ENCODE data around the gene MEST. TPM values are rescaled to one million over a fixed set of nuclear protein-coding genes. Genes with fewer than 3 reads are reported as not detected.

MEST gene
- total and polyA plus RNA-seq, 5 donors from 2014 or later, result 1.8 to 3.8 (median 2.2) TPM

- DNase-seq, result no peak
- H3K27ac ChIP-seq (ENCODE audit: insufficient read depth, low read length, poor library complexity, severe bottlenecking), result no peak overlapping the region
- peak overlapping the region; percentile 49 for H3K4me3 ChIP-seq (ENCODE audit: low read depth, low read length)
- Mint-ChIP-seq H3K4me3 (peak overlapping the region in 3 of 4 donors; percentile 56 to 87 (median 75)), H3K36me3 (no peaks in the 10 kb centered on the region), H3K27me3 (peaks cover 68% of the 10 kb centered on the region), H3K4me1 (peaks cover 6 to 20% (median 14%) of the 10 kb centered on the region in 4 donors), H3K27ac (no peak overlapping the region), H3K9me3 (peaks cover 0 to 6% (median 0%) of the 10 kb centered on the region in 7 donors)
- H3K4me1 ChIP-seq (ENCODE audit: control insufficient read depth, insufficient read depth, low read length, poor library complexity, severe bottlenecking), result peaks cover 9% of the 10 kb centered on the region
- H3K9me3 ChIP-seq (ENCODE audit: control insufficient read depth in 2 of 2, low read length in 2 of 2), result no peaks in the 10 kb centered on the region
- H3K36me3 ChIP-seq (ENCODE audit: control insufficient read depth, insufficient read depth, low read length), result no peaks in the 10 kb centered on the region
- H3K27me3 ChIP-seq (ENCODE audit: control insufficient read depth, insufficient read depth, low read length), result peaks cover 39% of the 10 kb centered on the region
- ATAC-seq (ENCODE audit: low read depth in 2 of 2), result no peak
Measured at GRCh38 chr7:130485734-130486113, 6.2 kb upstream of the MEST start.

DNA sequence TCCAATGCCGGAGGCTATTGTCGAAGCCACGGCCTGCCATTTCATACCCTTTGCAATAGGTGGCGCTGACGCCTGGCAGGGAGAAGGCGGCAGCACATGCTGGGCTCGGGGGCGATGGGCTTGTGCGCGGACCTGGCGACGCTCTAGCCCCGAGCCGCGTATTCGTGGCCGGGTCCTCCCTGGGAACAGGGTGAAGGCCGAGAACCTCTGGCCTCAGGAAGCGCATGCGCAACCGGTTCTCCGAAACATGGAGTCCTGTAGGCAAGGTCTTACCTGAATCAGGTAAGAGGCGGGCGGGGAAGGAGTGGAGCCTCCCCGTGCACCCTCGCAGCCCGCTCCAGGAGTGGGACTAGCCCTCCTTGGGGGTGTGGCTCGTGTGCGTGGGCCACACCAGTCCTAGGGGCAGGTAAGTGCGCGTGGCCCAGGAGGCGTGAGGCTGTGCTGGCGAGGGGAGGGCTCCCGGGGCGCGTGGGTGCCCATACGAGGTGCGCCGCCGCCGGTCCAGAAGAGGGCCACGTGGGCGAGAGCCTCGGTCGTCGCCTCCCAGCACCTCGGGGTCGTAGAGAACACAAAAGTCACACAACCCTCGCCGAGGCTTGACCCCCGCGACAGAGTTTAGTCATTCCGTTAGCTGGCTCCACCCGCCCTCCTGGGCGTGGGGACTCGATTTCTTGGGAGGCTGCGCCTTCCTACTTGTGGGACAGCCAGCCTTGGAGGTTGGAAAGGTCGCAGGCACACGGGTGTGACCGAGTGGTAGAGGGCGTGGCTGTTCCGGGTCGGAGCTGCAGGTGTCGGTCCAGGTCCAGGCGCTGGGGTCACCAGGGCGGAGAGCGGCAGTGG is 5.6 kb upstream of the MEST start:
- H3K36me3 ChIP-seq (ENCODE audit: control insufficient read depth, insufficient read depth, low read length), result no peaks in the 10 kb centered on the region
- H3K4me3 Mint-ChIP-seq, result peak overlapping the region; percentile 75 to 87 (median 85)
- H3K4me1 ChIP-seq (ENCODE audit: control insufficient read depth, insufficient read depth, low read length, poor library complexity, severe bottlenecking), result peaks cover 15% of the 10 kb centered on the region
- H3K27ac Mint-ChIP-seq, result peak overlapping the region in 1 of 3 donors; percentile 8
- peaks cover 0 to 6% (median 2%) of the 10 kb centered on the region in 7 donors for H3K9me3 Mint-ChIP-seq
- peaks cover 39% of the 10 kb centered on the region for H3K27me3 ChIP-seq (ENCODE audit: control insufficient read depth, insufficient read depth, low read length)
- ATAC-seq (ENCODE audit: low read depth in 2 of 2), result peak; percentile 60 to 62
- peaks cover 72% of the 10 kb centered on the region for H3K27me3 Mint-ChIP-seq
- H3K27ac ChIP-seq (ENCODE audit: insufficient read depth, low read length, poor library complexity, severe bottlenecking), result no peak overlapping the region
- peaks cover 6 to 23% (median 14%) of the 10 kb centered on the region in 4 donors for H3K4me1 Mint-ChIP-seq
- no peaks in the 10 kb centered on the region for H3K36me3 Mint-ChIP-seq
- peak; percentile 12 to 62 (median 54) for DNase-seq
- H3K4me3 ChIP-seq (ENCODE audit: low read depth, low read length), result peak overlapping the region; percentile 49
- H3K9me3 ChIP-seq (ENCODE audit: control insufficient read depth in 2 of 2, low read length in 2 of 2), result no peaks in the 10 kb centered on the region

DNA sequence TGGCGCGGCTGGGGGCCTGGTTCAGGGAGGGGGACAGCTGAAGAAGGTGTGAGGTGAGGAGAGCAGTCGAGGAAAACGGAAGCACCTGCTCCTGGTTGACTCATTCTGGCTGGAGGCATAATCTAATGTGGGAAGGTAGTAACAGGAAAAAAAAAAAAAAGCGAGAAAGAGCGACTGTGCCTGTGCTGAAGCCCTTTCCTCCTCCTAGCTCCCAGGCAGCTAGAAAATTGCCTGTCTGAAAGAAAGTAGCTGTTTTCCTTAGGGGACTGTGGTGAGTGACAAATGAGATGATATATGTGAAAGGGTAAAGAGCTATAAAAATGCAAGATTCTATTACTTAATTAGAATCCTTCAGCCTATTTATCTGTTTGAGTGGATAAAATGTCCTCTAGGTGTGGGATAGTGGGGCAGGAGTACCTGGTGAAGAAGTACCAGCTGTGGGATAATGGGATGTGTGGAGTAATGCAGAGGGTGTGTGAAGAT is 4.9 kb upstream of the MEST start:
- Histone ChIP-seq H3K27ac (ENCODE audit: insufficient read depth, low read length, poor library complexity, severe bottlenecking) (no peak overlapping the region), H3K36me3 (ENCODE audit: control insufficient read depth, insufficient read depth, low read length) (no peaks in the 10 kb centered on the region), H3K27me3 (ENCODE audit: control insufficient read depth, insufficient read depth, low read length) (peaks cover 35% of the 10 kb centered on the region), H3K4me3 (ENCODE audit: low read depth, low read length) (peak overlapping the region; percentile 31), H3K9me3 (ENCODE audit: control insufficient read depth in 2 of 2, low read length in 2 of 2) (no peaks in the 10 kb centered on the region), H3K4me1 (ENCODE audit: control insufficient read depth, insufficient read depth, low read length, poor library complexity, severe bottlenecking) (peaks cover 19% of the 10 kb centered on the region)
- no peak for DNase-seq
- Mint-ChIP-seq H3K4me1 (peaks cover 6 to 28% (median 14%) of the 10 kb centered on the region in 4 donors), H3K4me3 (peak overlapping the region; percentile 48 to 87 (median 82)), H3K27ac (no peak overlapping the region), H3K27me3 (peaks cover 70% of the 10 kb centered on the region), H3K9me3 (peaks cover 0 to 6% (median 2%) of the 10 kb centered on the region in 7 donors), H3K36me3 (no peaks in the 10 kb centered on the region)
- no peak for ATAC-seq (ENCODE audit: low read depth in 2 of 2)

DNA sequence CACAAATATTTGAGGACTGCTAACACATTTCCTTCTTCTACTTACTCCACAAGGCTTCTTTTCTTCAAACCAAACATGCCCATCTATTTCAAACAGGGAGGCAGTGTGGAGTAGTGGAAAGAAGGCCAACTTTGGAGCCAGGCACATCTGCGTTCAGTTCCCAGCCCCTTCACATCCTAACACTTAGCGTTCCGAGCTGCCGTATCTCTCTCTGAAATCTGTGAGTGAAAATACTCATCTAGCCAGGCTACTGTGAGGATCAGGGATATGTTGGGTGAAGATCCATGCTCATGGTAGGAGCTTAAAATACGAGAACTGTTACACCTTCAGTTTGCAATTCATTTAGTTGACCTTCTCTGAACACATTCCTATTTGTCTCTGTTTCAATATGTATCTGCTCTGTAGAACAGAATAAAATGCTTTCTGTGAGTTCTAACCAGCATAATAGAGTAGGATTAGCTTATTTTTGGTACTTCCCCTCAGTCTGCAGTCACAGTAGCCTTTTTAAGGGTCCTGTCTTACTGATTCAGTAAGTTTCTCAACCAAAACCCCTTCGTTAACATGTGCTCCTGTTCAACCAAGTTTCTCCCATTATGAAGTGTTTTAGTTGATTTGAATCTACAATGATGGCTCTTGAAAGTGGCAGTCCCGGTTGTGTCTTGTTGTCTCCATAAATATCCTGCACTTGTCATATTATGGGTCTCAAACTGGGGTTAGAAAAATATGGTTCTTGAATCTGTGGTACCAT is 3.3 kb upstream of the MEST start:
- H3K27me3 Mint-ChIP-seq, result peaks cover 80% of the 10 kb centered on the region

GRCh38 chr7:130489140-130489983 is 2.5 kb upstream of the MEST start:
- peaks cover 18% of the 10 kb centered on the region for H3K27me3 ChIP-seq (ENCODE audit: control insufficient read depth, insufficient read depth, low read length)
- Mint-ChIP-seq H3K4me1 (peaks cover 6 to 34% (median 14%) of the 10 kb centered on the region in 4 donors), H3K9me3 (peaks cover 0 to 6% (median 2%) of the 10 kb centered on the region in 7 donors), H3K36me3 (no peaks in the 10 kb centered on the region), H3K27me3 (peaks cover 76% of the 10 kb centered on the region), H3K27ac (no peak overlapping the region), H3K4me3 (peak overlapping the region in 1 of 4 donors; percentile 76)
- peaks cover 27% of the 10 kb centered on the region for H3K4me1 ChIP-seq (ENCODE audit: control insufficient read depth, insufficient read depth, low read length, poor library complexity, severe bottlenecking)
- DNase-seq (no peak), ATAC-seq (ENCODE audit: low read depth in 2 of 2) (no peak)
- no peak overlapping the region for H3K4me3 ChIP-seq (ENCODE audit: low read depth, low read length)
- no peaks in the 10 kb centered on the region for H3K9me3 ChIP-seq (ENCODE audit: control insufficient read depth in 2 of 2, low read length in 2 of 2)
- H3K36me3 ChIP-seq (ENCODE audit: control insufficient read depth, insufficient read depth, low read length), result no peaks in the 10 kb centered on the region
- no peak overlapping the region for H3K27ac ChIP-seq (ENCODE audit: insufficient read depth, low read length, poor library complexity, severe bottlenecking)

More for the DNA sequence above, 3.3 kb upstream of the MEST start:
- peaks cover 0 to 6% (median 2%) of the 10 kb centered on the region in 7 donors for H3K9me3 Mint-ChIP-seq
- Histone ChIP-seq H3K27ac (ENCODE audit: insufficient read depth, low read length, poor library complexity, severe bottlenecking) (no peak overlapping the region), H3K9me3 (ENCODE audit: control insufficient read depth in 2 of 2, low read length in 2 of 2) (no peaks in the 10 kb centered on the region), H3K4me3 (ENCODE audit: low read depth, low read length) (no peak overlapping the region), H3K27me3 (ENCODE audit: control insufficient read depth, insufficient read depth, low read length) (peaks cover 26% of the 10 kb centered on the region), H3K4me1 (ENCODE audit: control insufficient read depth, insufficient read depth, low read length, poor library complexity, severe bottlenecking) (peaks cover 27% of the 10 kb centered on the region), H3K36me3 (ENCODE audit: control insufficient read depth, insufficient read depth, low read length) (no peaks in the 10 kb centered on the region)
- no peak for DNase-seq
- H3K27ac Mint-ChIP-seq, result no peak overlapping the region
- ATAC-seq (ENCODE audit: low read depth in 2 of 2), result no peak
- H3K4me1 Mint-ChIP-seq, result peaks cover 6 to 34% (median 14%) of the 10 kb centered on the region in 4 donors
- H3K36me3 Mint-ChIP-seq, result no peaks in the 10 kb centered on the region
- H3K4me3 Mint-ChIP-seq, result peak overlapping the region in 1 of 4 donors; percentile 3

DNA sequence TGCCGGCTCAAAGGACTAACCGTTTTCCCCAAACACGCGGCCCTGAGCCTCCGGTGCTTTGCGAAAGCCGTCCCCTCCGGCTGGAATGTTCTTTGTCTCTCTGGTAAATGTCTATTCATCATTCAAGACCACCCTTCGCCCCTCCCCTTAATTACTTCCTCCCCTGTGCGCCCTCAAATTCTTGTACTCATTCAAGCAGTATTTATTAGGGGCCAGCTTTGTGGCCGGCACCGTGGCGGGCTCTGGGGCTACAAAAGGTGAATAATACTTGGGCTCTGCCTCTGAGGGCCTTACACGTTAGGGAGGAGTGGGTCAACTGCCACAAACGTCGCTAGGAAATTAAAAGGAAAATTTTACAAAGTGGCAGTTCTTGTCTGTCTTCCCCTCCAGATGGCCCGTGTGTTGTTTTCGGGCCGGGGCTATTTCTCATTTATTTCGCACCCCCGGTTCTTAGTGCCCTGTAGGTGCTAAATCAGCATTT is 1.5 kb upstream of the MEST start:
- Histone ChIP-seq H3K9me3 (ENCODE audit: control insufficient read depth in 2 of 2, low read length in 2 of 2) (no peaks in the 10 kb centered on the region), H3K4me1 (ENCODE audit: control insufficient read depth, insufficient read depth, low read length, poor library complexity, severe bottlenecking) (peaks cover 27% of the 10 kb centered on the region), H3K27ac (ENCODE audit: insufficient read depth, low read length, poor library complexity, severe bottlenecking) (no peak overlapping the region), H3K4me3 (ENCODE audit: low read depth, low read length) (no peak overlapping the region), H3K27me3 (ENCODE audit: control insufficient read depth, insufficient read depth, low read length) (peaks cover 19% of the 10 kb centered on the region), H3K36me3 (ENCODE audit: control insufficient read depth, insufficient read depth, low read length) (no peaks in the 10 kb centered on the region)
- ATAC-seq (ENCODE audit: low read depth in 2 of 2), result no peak
- peaks cover 0 to 32% (median 7%) of the 10 kb centered on the region in 4 donors for H3K4me1 Mint-ChIP-seq
- peaks cover 0 to 4% (median 0%) of the 10 kb centered on the region in 7 donors for H3K9me3 Mint-ChIP-seq
- H3K4me3 Mint-ChIP-seq, result peak overlapping the region in 1 of 4 donors; percentile 61
- no peak for DNase-seq
- no peak overlapping the region for H3K27ac Mint-ChIP-seq
- H3K36me3 Mint-ChIP-seq, result no peaks in the 10 kb centered on the region
- H3K27me3 Mint-ChIP-seq, result peaks cover 76% of the 10 kb centered on the region
